K562 (cell line): ENCODE results near the gene ZBTB7A. TPM values are rescaled to one million over a fixed set of nuclear protein-coding genes. Genes with fewer than 3 reads are reported as not detected.

Experiments used
- ATF3 ChIP-seq, 2 experiments: fragments of 450-650 bp in 1 of 2; sonication (generic) in 1 of 2; formaldehyde crosslinking in 1 of 2; IDR thresholded peaks in 1 of 2; conservative IDR thresholded peaks in 1 of 2; 2 replicates each; pipeline versions ENCODE4 v1.6.1 to v1.8.1; 2016 to 2023; ENCODE audit warnings: mild to moderate bottlenecking in 2 of 2, moderate library complexity in 2 of 2, inconsistent platforms in 1 of 2, missing genetic modification reagents in 1 of 2
- CBX8 ChIP-seq: fragments of 200-600 bp; sonication (generic); IDR thresholded peaks from 2 replicates; pipeline ENCODE4 v1.6.1; 2012; ENCODE audit warnings: borderline replicate concordance, mixed run types, low read depth, mild to moderate bottlenecking, moderate library complexity, mixed read lengths, low read length, control low read depth, inconsistent platforms; ENCODE audit not compliant: poor library complexity, severe bottlenecking; ENCODE audit errors: extremely low read depth
- CTCFL ChIP-seq: IDR thresholded peaks from 2 replicates; pipeline ENCODE4 v1.6.1; 2011; ENCODE audit warnings: borderline replicate concordance, low read depth, mild to moderate bottlenecking, moderate library complexity, low read length; ENCODE audit not compliant: insufficient read depth, poor library complexity, severe bottlenecking
- ELF1 ChIP-seq: fragments of 200-800 bp; sonication (Bioruptor generic); IDR thresholded peaks from 2 replicates; pipeline ENCODE4 v1.6.1; 2016; ENCODE audit warnings: missing genetic modification characterization, missing compliant biosample characterization
- FOXP1 ChIP-seq: sonication (generic); formaldehyde crosslinking; IDR thresholded peaks from 2 replicates; pipeline ENCODE4 v1.8.0; 2022; ENCODE audit warnings: mild to moderate bottlenecking, missing genetic modification reagents
- MIER1 ChIP-seq: fragments of 450-650 bp; IDR thresholded peaks from 2 replicates; pipeline ENCODE4 v1.6.1; 2016; ENCODE audit warnings: antibody characterized with exemption, mild to moderate bottlenecking, low read depth
- MLLT1 ChIP-seq, 2 experiments: fragments of 450-650 bp; IDR thresholded peaks; 2 replicates each; pipeline ENCODE4 v1.6.1; 2016
- NFATC3 ChIP-seq: fragments of 450-650 bp; IDR thresholded peaks from 2 replicates; pipeline ENCODE4 v1.6.1; 2017; ENCODE audit warnings: mild to moderate bottlenecking
- NFE2L1 ChIP-seq: fragments of 450-650 bp; IDR thresholded peaks from 2 replicates; pipeline ENCODE4 v1.6.1; 2016; ENCODE audit warnings: missing genetic modification characterization, low read depth, mild to moderate bottlenecking, missing compliant biosample characterization, moderate library complexity, borderline replicate concordance
- PBX2 ChIP-seq, 2 experiments: IDR thresholded peaks in 1 of 2; conservative IDR thresholded peaks in 1 of 2; 2 replicates each; pipeline ENCODE4 v1.6.1; 2016; ENCODE audit warnings: low read depth in 2 of 2, mild to moderate bottlenecking in 1 of 2, missing compliant biosample characterization in 1 of 2, missing genetic modification characterization in 1 of 2, moderate library complexity in 1 of 2
- RB1 ChIP-seq: fragments of 450-650 bp; IDR thresholded peaks from 2 replicates; pipeline ENCODE4 v1.6.1; 2017; ENCODE audit warnings: low read depth, mild to moderate bottlenecking
- RBFOX2 ChIP-seq: fragments of 200-400 bp; formaldehyde crosslinking; IDR thresholded peaks from 2 replicates; pipeline ENCODE4 v1.6.1; 2017; ENCODE audit warnings: low read depth, mild to moderate bottlenecking, low read length, moderate library complexity
- RUNX1 ChIP-seq: sonication (generic); IDR thresholded peaks from 2 replicates; pipeline ENCODE4 v1.6.1; 2016; ENCODE audit warnings: antibody characterized with exemption, low read depth
- SMARCE1 ChIP-seq: fragments of 450-650 bp; IDR thresholded peaks from 2 replicates; pipeline ENCODE4 v1.7.1; 2016; ENCODE audit warnings: mild to moderate bottlenecking
- ZNF133 ChIP-seq: fragments of 250-450 bp; sonication (Bioruptor Pico); IDR thresholded peaks from 2 replicates; pipeline ENCODE4 v1.4.0; 2020; ENCODE audit warnings: mild to moderate bottlenecking
- ZNF165 ChIP-seq: fragments of 250-450 bp; sonication (Bioruptor Pico); IDR thresholded peaks from 2 replicates; pipeline ENCODE4 v1.4.0; 2020; ENCODE audit warnings: borderline replicate concordance
- ZNF316 ChIP-seq: fragments of 450-650 bp; IDR thresholded peaks from 2 replicates; pipeline ENCODE4 v1.6.1; 2016
- ZNF583 ChIP-seq: fragments of 250-450 bp; sonication (Bioruptor Pico); IDR thresholded peaks from 2 replicates; pipeline ENCODE4 v1.4.0; 2020
- ZNF584 ChIP-seq: fragments of 200-800 bp; sonication (Bioruptor generic); IDR thresholded peaks from 2 replicates; pipeline ENCODE4 v1.6.1; 2016; ENCODE audit warnings: low read depth, mild to moderate bottlenecking, missing genetic modification characterization, missing compliant biosample characterization
- polyA plus RNA-seq, 8 experiments: library from polyadenylated mRNA; depleted of rRNA in 4 of 8; stranded (reverse) in 5 of 8; unstranded in 3 of 8; fragments of >200 nt; fragmentation: Nextera tagmentation in 2 of 8; fragmentation: Illumina TruSeq in 1 of 8; extraction: Ambion mirVana in 2 of 8; extraction: Trizol in 1 of 8; gene quantifications; 2 replicates each; pipeline versions ENCODE4 v1.2.1 to v1.2.3, GENCODE V29; 2011 to 2014; ENCODE audit warnings: inconsistent platforms in 1 of 8, missing spikeins in 1 of 8
- total RNA-seq, 7 experiments: library from RNA; depleted of rRNA in 6 of 7; stranded (reverse); fragments of >200 nt in 6 of 7; fragmentation: Illumina TruSeq in 2 of 7; extraction: Trizol in 2 of 7; gene quantifications; 2 replicates each; pipeline versions ENCODE4 v1.2.1 to v1.2.3, GENCODE V29; 2011 to 2021; ENCODE audit warnings: low replicate concordance in 1 of 7

Gene ZBTB7A
- total and polyA plus RNA-seq, 9 of the 15 experiments (the other 6 are each of a cell fraction or from before 2014, with no cell fraction given), result 0.11 to 34.0 (median 4.6) TPM

- TF ChIP-seq ATF3 (IDR thresholded peaks at IDR 0.05), result no peak
- no peak for TF ChIP-seq ATF3 (CRISPR knock-in tag; conservative IDR thresholded peaks at IDR 0.05)
- TF ChIP-seq ZNF316, result no peak
- TF ChIP-seq NFATC3, result no peak
- no peak for TF ChIP-seq CBX8
- peak; percentile 95 for TF ChIP-seq MIER1
- no peak for TF ChIP-seq NFE2L1 (tag)
- no peak for TF ChIP-seq ZNF583 (CRISPR knock-in tag)
- no peak for TF ChIP-seq RB1
- no peak for TF ChIP-seq ZNF584 (CRISPR knock-in tag)
- TF ChIP-seq CTCFL, result no peak
- TF ChIP-seq ELF1, result no peak
- no peak for TF ChIP-seq RUNX1
- TF ChIP-seq ZNF133 (CRISPR knock-in tag), result no peak
- TF ChIP-seq PBX2 (CRISPR knock-in tag; IDR thresholded peaks at IDR 0.05; ENCODE audit: low read depth), result no peak
- TF ChIP-seq PBX2 (tag; conservative IDR thresholded peaks at IDR 0.05; ENCODE audit: low read depth), result no peak
- peak; percentile 30; the same call in 1 of the 2 replicates for TF ChIP-seq RBFOX2
- no peak for TF ChIP-seq MLLT1 (IDR thresholded peaks at IDR 0.05)
- TF ChIP-seq FOXP1 (CRISPR knock-in tag), result no peak
- no peak for TF ChIP-seq SMARCE1
- TF ChIP-seq ZNF165, result no peak
Measured at GRCh38 chr19:4087787-4088679, 21.3 kb upstream of the ZBTB7A start (continued).
